Spinal cord (tissue), 10 donors: ENCODE data around the gene SLIT1. TPM values are rescaled to one million over a fixed set of nuclear protein-coding genes. Genes with fewer than 3 reads are reported as not detected.

Experiments
- DNase-seq, 6 donors: peaks; one replicate each; pipeline versions ENCODE4 v3.0.0 to v3.0.0-alpha.2; 2013 to 2015; ENCODE audit warnings: low spot score in 6 of 6, low read depth in 4 of 6
- H3K27ac ChIP-seq: one replicate; pipeline ENCODE4 v1.5.1; 2013; ENCODE audit warnings: low read depth, low read length, control low read depth
- H3K27me3 ChIP-seq: one replicate; pipeline ENCODE4 v1.6.1; 2013; ENCODE audit warnings: low read length; ENCODE audit not compliant: control insufficient read depth, insufficient read depth
- H3K36me3 ChIP-seq: one replicate; pipeline ENCODE4 v1.6.1; 2013; ENCODE audit warnings: low read length; ENCODE audit not compliant: control insufficient read depth, insufficient read depth
- H3K4me1 ChIP-seq: one replicate; pipeline ENCODE4 v1.6.1; 2013; ENCODE audit warnings: low read length; ENCODE audit not compliant: control insufficient read depth, insufficient read depth
- H3K4me3 ChIP-seq: one replicate; pipeline ENCODE4 v1.5.1; 2013; ENCODE audit warnings: low read depth, low read length, control low read depth
- H3K9me3 ChIP-seq: one replicate; pipeline ENCODE4 v1.6.1; 2013; ENCODE audit warnings: low read length; ENCODE audit not compliant: control insufficient read depth, insufficient read depth
- WGBS: methylation state at CpG from one replicate; pipeline ENCODE4 v1.1.5; 2013; ENCODE audit warnings: missing lambda C conversion rate; ENCODE audit not compliant: insufficient coverage; 5-methylcytosine and 5-hydroxymethylcytosine counted together
- polyA plus RNA-seq, 2 donors: library from polyadenylated mRNA; unstranded; fragments of 120-200 nt; gene quantifications; one replicate each; pipeline ENCODE4 v1.2.1, GENCODE V29; 2013; ENCODE audit not compliant: insufficient read length in 2 of 2
- total RNA-seq, 2 donors: library from RNA; depleted of rRNA in 1 of 2; stranded (reverse); fragments of 120-200 nt in 1 of 2; fragments of >200 nt in 1 of 2; gene quantifications; one replicate each; pipeline versions ENCODE4 v1.2.3 to v1.2.4, GENCODE V29; 2013 to 2014
- donor health status: healthy.

SLIT1 gene
- total and polyA plus RNA-seq, 4 donors, result 23.1 to 237 (median 122) TPM

DNA sequence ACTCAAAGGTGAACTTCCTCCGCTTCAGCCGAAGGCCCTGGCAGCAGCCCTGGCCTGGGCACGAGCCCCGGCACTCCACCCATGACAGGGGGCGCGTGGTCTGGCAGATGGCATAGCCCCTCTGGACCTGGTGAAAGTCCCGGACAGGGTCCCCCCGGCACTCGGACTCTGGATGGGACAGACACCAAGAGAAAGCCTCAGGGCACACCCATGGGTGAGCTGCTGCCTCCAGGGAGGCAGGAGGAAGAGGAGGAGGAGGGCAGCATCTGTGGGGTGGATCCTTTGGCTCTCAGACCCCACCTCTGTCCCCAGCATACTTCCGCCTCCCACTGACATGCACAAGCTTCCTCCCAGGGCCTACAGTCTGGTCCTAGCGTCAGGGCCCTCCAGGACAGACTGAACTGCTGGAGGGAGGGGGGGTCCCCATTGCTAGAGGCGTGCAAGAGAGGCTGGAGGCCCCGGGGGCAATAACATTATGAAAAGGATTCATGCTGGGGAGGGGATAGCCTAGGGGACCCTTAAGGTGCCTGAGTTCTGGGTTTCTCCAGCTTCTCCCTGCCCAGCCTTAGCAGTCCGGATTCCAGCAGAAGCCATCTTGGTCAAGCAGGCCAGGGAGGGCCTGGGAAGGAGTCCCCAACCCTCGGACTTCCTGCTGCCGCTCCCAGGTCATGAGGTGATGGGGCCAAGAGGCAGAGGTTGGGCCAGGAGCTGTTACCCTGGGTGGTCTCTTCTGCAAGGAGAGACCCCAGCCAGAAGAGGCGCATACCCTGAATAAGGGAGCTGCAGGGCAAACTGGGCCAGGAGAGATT is 184.4 kb downstream of the SLIT1 start:
- Histone ChIP-seq H3K4me3 (no peak overlapping the region), H3K36me3 (peaks cover 85% of the 10 kb centered on the region), H3K27me3 (no peaks in the 10 kb centered on the region), H3K27ac (no peak overlapping the region), H3K4me1 (peaks cover 13% of the 10 kb centered on the region), H3K9me3 (no peaks in the 10 kb centered on the region)
- no peak for DNase-seq
- WGBS, result 87% methylated on average over 16 of the region's 17 CpGs

DNA sequence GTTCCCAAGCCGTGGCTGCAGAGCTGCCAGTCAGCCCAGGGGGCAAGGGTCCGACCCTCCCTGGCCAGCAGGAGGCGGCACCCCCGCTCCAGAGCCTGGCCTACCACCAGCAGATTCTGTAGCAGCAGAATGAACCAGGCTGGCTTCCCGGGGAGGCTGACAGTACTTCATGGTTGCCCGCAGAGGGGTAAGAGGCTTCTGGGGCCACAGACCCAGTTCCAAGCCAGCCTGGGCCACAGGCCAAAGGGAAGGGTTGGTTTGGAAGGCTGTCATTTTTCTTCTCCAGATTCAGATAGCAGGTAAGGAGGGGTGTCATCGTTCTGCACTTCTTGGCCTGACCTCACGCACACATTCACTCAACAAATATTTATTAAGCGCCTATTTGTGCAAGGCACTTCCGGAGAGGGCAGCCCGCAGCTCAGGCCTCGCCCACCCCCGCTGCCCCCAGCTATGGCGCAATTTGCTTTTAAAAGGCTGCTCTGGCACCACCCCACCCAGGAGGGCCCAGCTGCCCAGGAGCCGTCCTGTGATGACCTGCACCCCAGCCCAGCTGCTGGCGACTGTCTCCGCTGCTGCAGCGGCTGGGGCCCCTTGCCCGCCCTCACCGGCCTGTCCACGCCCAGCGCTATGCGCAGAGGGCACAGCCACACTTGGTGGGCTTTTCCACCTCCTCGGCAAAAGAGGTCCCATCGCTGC is 185.1 kb downstream of the SLIT1 start:
- peaks cover 21% of the 10 kb centered on the region for H3K4me1 ChIP-seq
- H3K27ac ChIP-seq, result no peak overlapping the region
- H3K4me3 ChIP-seq, result no peak overlapping the region
- H3K27me3 ChIP-seq, result no peaks in the 10 kb centered on the region
- no peaks in the 10 kb centered on the region for H3K9me3 ChIP-seq
- no peak for DNase-seq
- peaks cover 82% of the 10 kb centered on the region for H3K36me3 ChIP-seq
- 85% methylated on average over 23 of the region's 25 CpGs for WGBS

DNA sequence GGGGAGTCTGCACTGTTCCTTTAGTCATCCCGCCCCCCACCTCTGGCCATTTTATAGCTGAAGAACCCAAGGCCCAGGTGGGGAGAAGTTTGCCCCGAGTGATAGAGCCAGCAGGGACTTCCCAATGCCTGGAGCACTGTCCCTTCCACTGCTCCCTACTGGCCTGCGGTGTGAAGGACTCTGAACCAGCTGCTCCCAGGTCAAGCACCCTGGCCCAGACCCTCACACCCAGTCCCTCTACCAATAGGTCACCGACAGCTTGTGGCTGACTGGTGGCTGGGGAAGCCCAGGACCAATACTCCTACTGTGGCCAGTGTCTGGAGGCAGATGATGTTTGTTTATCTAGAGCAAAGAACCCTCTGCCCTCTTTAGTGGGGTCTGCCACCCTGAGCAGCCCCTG is 185.8 kb downstream of the SLIT1 start:
- H3K27me3 ChIP-seq, result no peaks in the 10 kb centered on the region
- no peak overlapping the region for H3K4me3 ChIP-seq
- peaks cover 77% of the 10 kb centered on the region for H3K36me3 ChIP-seq
- no peak for DNase-seq
- 80% methylated on average over 1 of the region's 4 CpGs for whole genome bisulfite sequencing
- H3K9me3 ChIP-seq, result no peaks in the 10 kb centered on the region
- peaks cover 24% of the 10 kb centered on the region for H3K4me1 ChIP-seq
- no peak overlapping the region for H3K27ac ChIP-seq

GRCh38 chr10:96999337-96999736 is 186.4 kb downstream of the SLIT1 start:
- WGBS, result 94% methylated on average over 2 of the region's 4 CpGs

GRCh38 chr10:96998329-96998888 is 187.3 kb downstream of the SLIT1 start:
- Histone ChIP-seq H3K27me3 (no peaks in the 10 kb centered on the region), H3K9me3 (no peaks in the 10 kb centered on the region), H3K4me3 (no peak overlapping the region), H3K36me3 (peaks cover 61% of the 10 kb centered on the region), H3K4me1 (peaks cover 24% of the 10 kb centered on the region), H3K27ac (no peak overlapping the region)
- 64% methylated on average over 6 of the region's 14 CpGs for WGBS
- DNase-seq, result peak in 2 of 6 donors; percentile 24 to 52

More at GRCh38 chr10:96999337-96999736, 186.4 kb downstream of the SLIT1 start:
- Histone ChIP-seq H3K4me3 (no peak overlapping the region), H3K9me3 (no peaks in the 10 kb centered on the region), H3K36me3 (peaks cover 70% of the 10 kb centered on the region), H3K27ac (no peak overlapping the region), H3K27me3 (no peaks in the 10 kb centered on the region), H3K4me1 (peaks cover 24% of the 10 kb centered on the region)
- no peak for DNase-seq

DNA sequence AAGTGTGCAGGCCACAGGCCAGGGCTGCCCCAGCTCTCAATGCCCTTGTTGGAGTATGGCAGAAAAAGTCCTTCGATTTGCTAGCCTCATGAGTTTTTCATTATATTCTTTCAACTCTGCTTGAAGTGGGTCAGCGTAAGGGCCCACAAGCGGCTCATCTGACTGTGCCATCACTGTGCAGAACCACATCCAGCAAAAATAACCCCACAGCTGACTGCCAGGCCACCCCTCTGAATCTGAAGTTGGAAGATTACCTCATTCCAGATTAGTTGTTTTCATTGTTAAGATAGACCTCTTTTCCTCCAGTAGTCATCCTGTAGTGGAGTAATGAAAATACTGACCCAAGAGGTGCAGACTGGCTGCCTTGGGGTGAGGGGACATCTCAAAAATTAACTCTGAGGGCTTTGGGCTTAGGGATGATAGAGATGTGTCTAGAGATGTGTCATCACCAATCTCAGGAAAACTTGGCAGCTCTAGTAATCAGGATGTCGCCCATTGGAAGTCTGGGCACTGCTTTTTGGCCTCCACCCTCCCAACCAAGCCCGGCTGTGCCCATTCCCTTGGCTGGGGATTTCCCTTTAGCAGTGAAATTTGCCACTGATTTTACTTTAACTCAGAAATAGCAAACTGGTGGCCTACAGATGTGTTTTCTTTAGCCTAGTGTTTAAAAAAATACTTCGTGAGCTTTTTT is 189.3 kb downstream of the SLIT1 start:
- Histone ChIP-seq H3K9me3 (no peaks in the 10 kb centered on the region), H3K36me3 (peaks cover 41% of the 10 kb centered on the region), H3K4me3 (no peak overlapping the region), H3K4me1 (peaks cover 24% of the 10 kb centered on the region), H3K27ac (peak overlapping the region; percentile 51), H3K27me3 (no peaks in the 10 kb centered on the region)
- WGBS, result 56% methylated on average over 4 of the region's 6 CpGs
- no peak for DNase-seq

DNA sequence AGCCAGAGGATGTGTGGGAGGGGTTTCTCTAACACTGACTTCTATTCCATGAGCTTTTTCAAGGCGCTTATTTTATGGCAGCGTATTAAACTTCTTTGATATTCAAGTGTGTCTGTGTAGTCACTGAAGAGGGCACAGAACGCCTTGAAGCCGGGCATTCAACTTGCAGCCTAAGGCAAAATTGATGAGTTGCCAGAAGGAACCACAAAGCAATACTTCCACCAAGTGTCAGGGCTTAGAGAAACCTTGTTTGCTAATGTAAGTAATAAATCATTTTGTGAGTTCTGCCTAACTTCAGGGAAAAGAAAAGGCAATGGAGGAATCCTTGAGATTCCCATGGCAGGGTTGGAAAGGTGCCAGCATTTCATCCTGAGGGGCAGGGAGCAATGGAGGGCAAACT is 189.9 kb downstream of the SLIT1 start:
- H3K27me3 ChIP-seq, result no peaks in the 10 kb centered on the region
- H3K4me1 ChIP-seq, result peaks cover 24% of the 10 kb centered on the region
- no peaks in the 10 kb centered on the region for H3K9me3 ChIP-seq
- H3K36me3 ChIP-seq, result peaks cover 35% of the 10 kb centered on the region
- peak overlapping the region; percentile 51 for H3K27ac ChIP-seq
- DNase-seq, result peak in 2 of 6 donors; percentile 46 to 68
- no peak overlapping the region for H3K4me3 ChIP-seq
- 0% methylated on average over 3 of the region's 4 CpGs for WGBS

DNA sequence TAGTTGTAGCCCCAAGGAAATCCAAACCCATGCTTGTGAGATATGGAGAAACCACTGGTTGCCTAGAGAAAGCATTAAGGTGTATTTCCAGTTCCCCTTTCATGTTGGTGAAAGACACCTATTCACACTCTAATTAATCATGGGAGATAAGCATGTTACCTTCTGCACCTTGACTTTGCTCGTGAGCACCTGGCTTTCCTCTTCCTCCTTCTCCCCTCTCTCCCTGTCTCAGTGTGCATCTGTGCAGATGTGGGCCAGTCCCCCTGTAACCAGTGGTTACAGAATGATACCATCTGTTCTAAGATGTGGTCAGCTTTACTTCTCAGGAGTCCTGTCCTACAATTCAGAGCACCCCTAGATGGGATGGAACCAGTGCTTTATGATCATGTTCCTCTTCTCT is 193.0 kb downstream of the SLIT1 start:
- Histone ChIP-seq H3K9me3 (no peaks in the 10 kb centered on the region), H3K27me3 (no peaks in the 10 kb centered on the region), H3K4me1 (peaks cover 18% of the 10 kb centered on the region), H3K27ac (no peak overlapping the region), H3K36me3 (peaks cover 6% of the 10 kb centered on the region), H3K4me3 (no peak overlapping the region)
- no peak for DNase-seq
- WGBS, result no CpG with 5 or more reads among the region's 1 CpG

DNA sequence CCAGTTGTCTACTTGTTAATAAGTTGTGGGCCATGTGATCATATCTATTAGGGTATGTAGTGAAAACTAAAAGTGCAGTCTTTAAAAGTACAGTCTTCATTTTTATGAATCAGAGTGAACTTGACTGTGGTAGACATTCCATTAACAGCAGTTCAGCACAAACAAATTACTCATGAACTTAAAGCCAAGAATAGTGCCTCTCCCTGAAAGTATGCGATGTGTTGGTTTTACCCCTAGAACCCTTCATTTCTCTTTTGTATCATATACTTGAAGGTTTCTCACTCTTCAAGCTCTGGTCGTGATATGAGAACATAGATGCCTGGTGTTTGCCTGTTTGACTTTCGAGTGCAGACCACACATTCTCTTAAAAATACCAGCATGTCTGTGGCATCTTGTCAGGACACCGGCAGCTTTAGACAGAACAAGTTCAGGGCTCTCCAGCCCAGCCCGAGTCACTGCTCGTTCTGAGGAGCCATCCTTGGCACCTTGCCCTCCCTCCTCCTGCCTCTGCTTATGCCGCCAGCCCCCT is 194.4 kb downstream of the SLIT1 start:
- Histone ChIP-seq H3K36me3 (no peaks in the 10 kb centered on the region), H3K27me3 (no peaks in the 10 kb centered on the region), H3K4me3 (no peak overlapping the region), H3K27ac (no peak overlapping the region), H3K9me3 (no peaks in the 10 kb centered on the region), H3K4me1 (peaks cover 11% of the 10 kb centered on the region)
- peak in 2 of 6 donors; percentile 33 to 34 for DNase-seq
- WGBS, result 54% methylated on average over 6 of the region's 7 CpGs
